ENCODE measurements around the gene SBNO1. TPM values are rescaled to one million over a fixed set of nuclear protein-coding genes. Genes with fewer than 3 reads are reported as not detected.

The SBNO1 gene
- total and polyA plus RNA-seq, 5 experiments from 2014 or later, result 29.8 to 52.1 (median 36.1) TPM

GRCh38 chr12:123397400-123397799 is 32.8 kb upstream of the SBNO1 start:
- Mint-ChIP-seq H3K36me3 (peaks cover 0 to 53% (median 9%) of the 10 kb centered on the region in 3 donors), H3K9me3 (no peaks in the 10 kb centered on the region), H3K27ac (no peak overlapping the region), H3K27me3 (no peaks in the 10 kb centered on the region), H3K4me1 (peaks cover 2 to 13% (median 8%) of the 10 kb centered on the region in 4 donors), H3K4me3 (no peak overlapping the region)
- ATAC-seq, result no peak
- no peak for DNase-seq
- POLR2A ChIA-PET, result interaction anchor here (1.4 kb wide), 1 partner anchor 13 kb away, joined by 5 read pairs; the partner anchor contains the start of gene KMT5A

DNA sequence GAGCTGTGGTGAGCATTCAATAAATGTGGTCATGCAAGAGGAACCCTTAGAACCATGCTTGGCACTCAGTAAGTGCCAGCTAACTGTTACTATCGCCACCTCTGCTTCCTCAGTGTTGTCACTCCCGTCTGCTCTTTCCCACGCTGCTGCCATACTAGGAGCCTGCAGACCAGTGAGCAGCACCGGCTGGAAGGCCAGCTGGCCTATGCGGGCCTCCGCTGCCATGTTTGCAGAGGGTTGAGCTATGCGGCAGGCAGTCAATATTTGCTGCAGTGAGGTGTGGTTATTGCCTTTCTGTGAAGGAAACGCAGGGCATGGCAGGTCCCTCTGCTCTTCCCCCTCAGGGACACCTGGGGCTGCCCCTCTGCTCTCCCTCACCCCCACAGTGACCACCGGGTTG is 32.3 kb upstream of the SBNO1 start:
- H3K4me1 Mint-ChIP-seq, result peaks cover 7 to 13% (median 8%) of the 10 kb centered on the region in 4 donors
- H3K4me3 Mint-ChIP-seq, result no peak overlapping the region
- ATAC-seq, result no peak
- peaks cover 0 to 53% (median 9%) of the 10 kb centered on the region in 3 donors for H3K36me3 Mint-ChIP-seq
- no peaks in the 10 kb centered on the region for H3K27me3 Mint-ChIP-seq
- POLR2A ChIA-PET, result interaction anchor here (1.2 to 1.4 kb wide), 2 partner anchors 13 kb away, joined by 4 to 5 read pairs; partner anchors contain the start of gene KMT5A
- no peak for DNase-seq
- H3K9me3 Mint-ChIP-seq, result no peaks in the 10 kb centered on the region
- no peak overlapping the region for H3K27ac Mint-ChIP-seq

DNA sequence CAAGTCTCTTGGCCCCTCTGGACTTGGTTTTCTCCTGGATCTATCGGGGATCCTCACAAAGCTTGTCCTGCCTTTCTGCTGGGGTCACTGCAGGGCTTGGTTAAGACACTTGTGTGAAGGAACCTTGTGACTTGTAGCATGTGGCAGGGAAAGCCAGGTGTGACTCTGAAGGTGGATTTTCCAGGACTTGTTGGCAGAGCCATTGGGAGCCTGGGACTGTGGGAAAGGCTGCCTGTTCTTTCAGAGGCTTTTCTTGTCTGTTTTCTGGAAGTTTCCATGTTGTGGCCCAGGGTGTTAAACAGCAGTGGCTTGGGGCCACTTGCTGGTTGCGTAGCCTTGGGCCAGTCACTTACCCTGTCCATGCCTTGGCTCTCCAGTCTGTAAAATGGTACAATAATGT is 31.9 kb upstream of the SBNO1 start:
- Mint-ChIP-seq H3K4me1 (peaks cover 7 to 13% (median 10%) of the 10 kb centered on the region in 4 donors), H3K9me3 (no peaks in the 10 kb centered on the region), H3K4me3 (no peak overlapping the region), H3K27me3 (no peaks in the 10 kb centered on the region), H3K36me3 (peaks cover 0 to 55% (median 9%) of the 10 kb centered on the region in 3 donors), H3K27ac (peak overlapping the region in 1 of 10 donors; percentile 56)
- POLR2A ChIA-PET, result interaction anchor here (1.2 kb wide), 1 partner anchor 13 kb away, joined by 4 read pairs; the partner anchor contains the start of gene KMT5A
- no peak for ATAC-seq
- no peak for DNase-seq

DNA sequence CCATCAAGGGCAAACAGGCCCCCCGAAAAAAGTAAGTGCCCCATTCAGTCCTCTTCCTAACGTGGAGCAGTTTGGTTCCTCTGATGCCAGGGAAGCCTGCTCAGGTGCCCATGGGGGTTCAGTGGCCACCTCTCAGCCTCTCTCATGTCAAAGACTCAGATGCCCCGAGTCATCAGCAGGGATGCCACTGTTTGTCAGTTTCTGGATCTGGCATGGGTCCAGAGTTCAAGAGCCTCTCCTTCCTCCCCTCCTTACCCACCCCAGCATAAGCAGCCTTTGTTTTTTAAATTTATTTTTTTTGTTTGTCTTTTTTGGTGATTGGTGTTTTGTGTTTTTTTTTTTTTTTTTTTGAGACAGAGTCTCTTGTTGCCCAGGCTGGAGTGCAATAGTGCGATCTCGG is 30.6 kb upstream of the SBNO1 start:
- H3K9me3 Mint-ChIP-seq, result no peaks in the 10 kb centered on the region
- H3K4me3 Mint-ChIP-seq, result peak overlapping the region in 1 of 10 donors; percentile 45
- DNase-seq (no peak), ATAC-seq (no peak)
- no peaks in the 10 kb centered on the region for H3K27me3 Mint-ChIP-seq
- POLR2A ChIA-PET, result no interaction called here
- peaks cover 13 to 24% (median 15%) of the 10 kb centered on the region in 4 donors for H3K4me1 Mint-ChIP-seq
- H3K27ac Mint-ChIP-seq, result no peak overlapping the region
- H3K36me3 Mint-ChIP-seq, result peaks cover 0 to 66% (median 9%) of the 10 kb centered on the region in 3 donors

- peaks cover 14 to 29% (median 19%) of the 10 kb centered on the region in 4 donors for H3K4me1 Mint-ChIP-seq
- no peak for DNase-seq
- H3K36me3 Mint-ChIP-seq, result peaks cover 0 to 63% (median 9%) of the 10 kb centered on the region in 3 donors
- no peaks in the 10 kb centered on the region for H3K27me3 Mint-ChIP-seq
- H3K27ac Mint-ChIP-seq, result no peak overlapping the region
- ATAC-seq, result no peak
- POLR2A ChIA-PET, result no interaction called here
- H3K4me3 Mint-ChIP-seq, result no peak overlapping the region
- no peaks in the 10 kb centered on the region for H3K9me3 Mint-ChIP-seq
Observed at GRCh38 chr12:123393747-123394146, 29.1 kb upstream of the SBNO1 start.

DNA sequence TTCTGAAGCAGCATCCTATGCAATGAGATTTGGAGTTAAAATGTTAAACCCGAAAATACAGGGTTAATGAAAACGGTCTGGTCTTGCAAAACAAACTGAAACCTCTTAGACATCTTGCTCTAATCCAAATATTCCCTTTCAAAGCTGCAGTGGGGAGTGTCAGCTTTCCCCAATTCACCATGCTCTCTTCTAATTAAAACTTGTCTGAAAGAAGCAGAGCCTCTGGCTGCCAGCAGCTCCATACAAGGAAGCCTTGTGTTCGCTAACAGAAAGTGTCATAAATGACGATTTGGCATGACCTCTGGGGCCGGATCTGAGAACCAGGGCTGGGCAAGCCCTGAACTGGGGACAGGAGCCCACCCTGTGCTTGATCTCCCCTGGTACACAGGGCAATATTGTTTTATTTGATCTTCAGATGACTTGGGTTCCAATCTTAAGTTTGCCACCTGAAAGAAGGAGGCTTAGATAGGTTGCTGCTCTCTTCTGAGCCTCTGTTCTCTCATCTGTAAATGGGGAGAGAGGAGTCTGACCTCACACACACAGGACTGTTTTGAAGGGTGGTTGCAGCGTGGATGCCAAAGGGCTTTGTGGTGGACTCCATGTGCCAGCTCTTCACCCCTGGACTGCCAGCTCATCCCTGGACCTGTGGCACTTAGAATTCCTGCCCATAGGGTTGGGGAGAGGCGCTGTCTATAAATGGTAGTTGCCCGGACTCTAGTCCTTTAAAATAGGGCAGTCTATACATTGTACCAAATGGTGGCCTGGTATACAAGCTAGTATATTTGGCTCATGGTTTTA is 27.1 kb upstream of the SBNO1 start:
- ATAC-seq (no peak), DNase-seq (no peak)
- Mint-ChIP-seq H3K27ac (peak overlapping the region in 7 of 10 donors; percentile 11 to 78 (median 48)), H3K4me3 (peak overlapping the region in 7 of 10 donors; percentile 36 to 91 (median 64)), H3K9me3 (no peaks in the 10 kb centered on the region), H3K36me3 (peaks cover 0 to 53% (median 9%) of the 10 kb centered on the region in 3 donors), H3K27me3 (no peaks in the 10 kb centered on the region), H3K4me1 (peaks cover 14 to 43% (median 32%) of the 10 kb centered on the region in 4 donors)
- POLR2A ChIA-PET, result interaction anchor here (1.1 to 1.2 kb wide), 2 partner anchors 26 to 56 kb away, joined by 3 to 4 read pairs; no protein-coding TSS in a partner anchor

DNA sequence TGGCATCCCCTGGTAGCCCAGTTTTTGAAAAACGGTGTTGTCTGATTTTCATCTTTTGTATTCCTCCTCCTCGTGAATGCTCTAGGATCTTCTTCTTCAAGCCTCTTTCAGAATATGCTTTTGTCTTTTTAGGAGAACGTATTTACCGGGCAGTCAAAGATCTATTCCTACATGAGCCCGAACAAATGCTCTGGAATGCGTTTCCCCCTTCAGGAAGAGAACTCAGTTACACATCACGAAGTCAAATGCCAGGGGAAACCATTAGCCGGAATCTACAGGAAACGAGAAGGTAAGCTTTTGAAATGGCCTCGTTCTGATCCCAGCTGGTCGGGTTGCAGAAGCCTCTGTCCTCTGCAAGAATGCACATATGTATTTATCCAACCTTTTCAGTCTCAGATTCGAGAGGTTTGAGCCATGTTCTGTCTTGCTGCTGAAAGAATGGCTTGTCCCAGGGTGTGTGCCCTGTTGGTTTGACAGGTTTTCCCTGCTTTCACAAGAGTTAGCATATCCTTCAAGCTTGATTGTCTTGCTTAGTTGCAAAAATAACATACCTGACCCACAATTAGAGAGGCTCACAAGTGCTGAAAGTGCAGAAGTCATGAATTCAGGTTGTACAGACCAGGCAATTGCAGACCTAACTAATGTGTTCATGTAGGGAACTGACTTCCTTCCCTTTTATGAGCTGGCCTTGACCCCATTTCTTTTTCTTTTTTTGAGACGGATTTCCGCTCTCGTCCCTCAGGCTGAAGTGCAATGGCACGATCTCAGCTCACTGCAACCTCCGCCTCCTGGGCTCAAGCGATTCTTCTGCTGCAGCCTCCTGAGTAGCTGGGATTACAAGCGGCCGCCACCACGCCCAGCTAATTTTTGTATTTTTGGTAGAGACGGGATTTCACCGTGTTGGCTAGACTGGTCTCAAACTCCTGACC is 26.1 kb upstream of the SBNO1 start:
- peak overlapping the region; percentile 78 to 94 (median 88) for H3K4me3 Mint-ChIP-seq
- peaks cover 14 to 43% (median 32%) of the 10 kb centered on the region in 4 donors for H3K4me1 Mint-ChIP-seq

DNA sequence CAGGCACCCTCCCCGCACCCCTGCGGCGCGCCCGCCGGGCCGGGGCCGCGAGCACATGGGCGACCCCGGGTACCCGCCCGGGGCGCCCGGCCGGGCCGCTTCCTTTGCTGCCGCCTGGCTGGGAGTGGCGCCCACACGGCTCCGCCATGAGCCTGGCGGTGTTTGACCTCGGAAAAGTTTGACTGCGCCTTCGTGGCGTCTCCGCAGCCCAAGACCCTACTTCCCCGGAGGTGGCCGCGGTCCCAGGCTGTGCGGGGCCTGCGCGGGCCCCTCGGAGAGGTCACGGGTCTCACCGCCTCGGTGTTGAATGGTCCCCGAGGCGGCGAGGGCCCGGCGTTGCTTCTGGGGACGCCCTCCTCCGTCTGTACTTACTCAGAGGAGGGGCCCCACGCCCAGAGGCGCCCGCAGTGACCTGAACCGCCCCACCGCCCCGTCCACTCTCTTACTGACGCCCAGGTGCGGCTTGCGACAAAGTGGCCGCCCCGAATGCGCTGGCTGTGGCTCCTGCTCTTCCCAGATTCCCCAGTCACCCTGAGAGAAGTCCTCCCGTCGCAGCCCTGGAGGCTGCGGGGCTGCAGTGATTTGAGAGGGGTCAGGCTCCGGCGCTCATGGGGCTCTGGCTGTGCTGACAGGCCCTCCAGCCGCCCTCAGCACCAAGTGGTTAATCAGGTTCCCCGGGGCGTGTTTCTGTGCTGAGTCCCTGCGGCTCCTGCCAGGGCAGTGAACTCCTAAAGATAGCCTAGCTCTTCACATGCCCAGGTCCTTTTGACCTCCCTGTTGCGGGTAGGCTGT is 25.1 kb upstream of the SBNO1 start:
- ATAC-seq (peak; percentile 15 to 22), DNase-seq (peak in 6 of 10 donors; percentile 8 to 33 (median 21))
- Mint-ChIP-seq H3K27ac (peak overlapping the region; percentile 69 to 92 (median 84)), H3K4me3 (peak overlapping the region; percentile 78 to 94 (median 88)), H3K4me1 (peaks cover 13 to 43% (median 27%) of the 10 kb centered on the region in 4 donors), H3K27me3 (no peaks in the 10 kb centered on the region), H3K36me3 (peaks cover 0 to 33% (median 2%) of the 10 kb centered on the region in 3 donors), H3K9me3 (no peaks in the 10 kb centered on the region)
- POLR2A ChIA-PET, result no interaction called here

More for the DNA sequence above, 26.1 kb upstream of the SBNO1 start:
- DNase-seq (no peak), ATAC-seq (no peak)
- Mint-ChIP-seq H3K27ac (peak overlapping the region; percentile 69 to 92 (median 84)), H3K27me3 (no peaks in the 10 kb centered on the region), H3K36me3 (peaks cover 0 to 43% (median 9%) of the 10 kb centered on the region in 3 donors), H3K9me3 (no peaks in the 10 kb centered on the region)
- POLR2A ChIA-PET, result interaction anchor here (1.2 kb wide), 1 partner anchor 25 kb away, joined by 4 read pairs; no protein-coding TSS in a partner anchor

DNA sequence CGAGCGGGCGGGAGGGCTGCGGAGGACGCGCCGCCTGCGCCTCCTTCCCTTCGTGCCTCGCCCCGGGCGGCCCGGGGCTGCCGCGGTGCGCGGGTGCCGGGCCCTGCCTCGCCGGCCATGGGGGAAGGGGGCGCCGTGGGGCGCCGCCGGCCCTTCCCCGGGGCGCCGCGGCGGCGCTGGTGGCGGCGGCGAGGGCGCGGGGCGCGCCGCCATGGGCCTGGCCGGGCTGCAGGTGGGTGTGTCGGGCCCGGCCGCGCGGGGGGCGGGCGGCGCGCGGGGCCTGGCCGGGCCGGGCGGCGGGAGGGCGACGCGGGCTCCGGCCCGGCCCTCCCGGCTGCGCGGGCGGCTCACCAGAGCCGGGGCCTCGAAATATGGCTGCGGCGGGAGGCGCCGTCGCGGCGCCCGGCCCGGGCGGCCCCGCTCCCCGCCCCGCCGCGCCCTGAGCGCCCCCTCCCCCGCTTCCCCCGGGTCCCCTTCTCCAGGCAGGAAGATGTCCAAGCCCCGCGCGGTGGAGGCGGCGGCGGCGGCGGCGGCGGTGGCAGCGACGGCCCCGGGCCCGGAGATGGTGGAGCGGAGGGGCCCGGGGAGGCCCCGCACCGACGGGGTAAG is 24.4 kb upstream of the SBNO1 start:
- H3K9me3 Mint-ChIP-seq, result no peaks in the 10 kb centered on the region
- peaks cover 0 to 28% (median 0%) of the 10 kb centered on the region in 3 donors for H3K36me3 Mint-ChIP-seq
- no peak for DNase-seq
- H3K4me1 Mint-ChIP-seq, result peaks cover 11 to 47% (median 28%) of the 10 kb centered on the region in 4 donors
- peak; percentile 9 to 54 for ATAC-seq
- no peaks in the 10 kb centered on the region for H3K27me3 Mint-ChIP-seq
- no peak overlapping the region for H3K27ac Mint-ChIP-seq
- H3K4me3 Mint-ChIP-seq, result peak overlapping the region in 1 of 10 donors; percentile 85
- POLR2A ChIA-PET, result interaction anchor here (1.0 to 6.2 kb wide), 3 partner anchors 23 to 156 kb away, joined by 3 to 72 read pairs (median 6); partner anchors contain the start of genes MPHOSPH9, MTRFR and SBNO1

DNA sequence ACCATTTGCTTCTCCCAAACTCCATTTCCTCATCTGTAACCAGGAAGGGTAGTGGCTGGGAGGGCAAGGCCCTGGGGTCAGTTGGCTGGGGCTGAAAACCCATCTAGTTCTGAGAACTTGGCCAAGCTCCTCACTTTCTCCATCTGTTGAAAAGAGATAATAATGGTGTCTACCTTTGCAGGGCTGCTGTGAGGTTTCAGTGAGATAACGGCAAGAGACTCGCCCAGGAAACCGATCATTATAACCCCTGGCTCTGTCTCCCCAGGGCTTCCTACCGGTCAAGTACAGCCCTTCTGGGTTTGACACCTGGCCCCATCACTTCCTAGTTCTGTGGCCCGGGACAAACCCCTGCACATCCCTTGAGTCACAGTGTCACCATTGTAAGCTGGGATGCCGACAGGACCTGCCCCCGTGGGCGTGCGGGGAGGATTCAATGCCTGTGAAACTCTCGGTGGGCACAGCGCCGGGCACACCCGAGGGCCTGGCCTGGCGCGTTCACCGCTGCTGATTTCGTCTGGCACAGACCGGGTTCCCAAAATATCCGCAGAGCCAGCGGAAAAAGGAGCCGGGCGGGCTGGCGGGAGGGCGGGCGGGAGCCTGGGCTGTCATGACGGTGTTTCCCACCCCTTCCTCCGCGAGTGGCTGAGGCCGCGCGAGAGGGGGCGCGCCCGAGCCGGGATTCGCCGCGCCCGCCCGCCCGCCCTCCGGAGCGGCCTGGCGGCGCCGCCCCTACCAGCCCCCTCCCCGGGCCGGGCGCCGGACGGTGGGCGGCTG is 23.7 kb upstream of the SBNO1 start:
- Mint-ChIP-seq H3K36me3 (peaks cover 0 to 26% (median 0%) of the 10 kb centered on the region in 3 donors), H3K27ac (peak overlapping the region; percentile 57 to 93 (median 86)), H3K4me3 (peak overlapping the region; percentile 73 to 92 (median 87)), H3K27me3 (no peaks in the 10 kb centered on the region), H3K4me1 (peaks cover 13 to 53% (median 34%) of the 10 kb centered on the region in 4 donors), H3K9me3 (no peaks in the 10 kb centered on the region)
- peak; percentile 53 to 83 (median 77) for DNase-seq
- POLR2A ChIA-PET, result interaction anchor here (0.6 to 6.2 kb wide), 9 partner anchors 18 to 155 kb away, joined by 3 to 72 read pairs (median 3); partner anchors contain the start of genes MPHOSPH9, MTRFR, SBNO1 and SNRNP35
- peak; percentile 67 for ATAC-seq

All from naive thymus-derived CD8-positive, alpha-beta T cell (primary cell).